AG10803 (cell line): Measurements from ENCODE around the gene PARP16.

Source experiments
- DNase-seq: peaks from one replicate; pipeline ENCODE4 v3.0.0; 2010; ENCODE audit warnings: low read depth
- H3K4me3 ChIP-seq: 2 replicates; pipeline ENCODE4 v1.5.1; 2011; ENCODE audit warnings: mild to moderate bottlenecking, low read length, control low read depth
- TF ChIP-seq, protein P1 (sequence below): conservative IDR thresholded peaks from 2 replicates; pipeline ENCODE4 v1.5.1; 2011; ENCODE audit warnings: mild to moderate bottlenecking, low read length, control low read depth, inconsistent platforms

The PARP16 gene

DNA sequence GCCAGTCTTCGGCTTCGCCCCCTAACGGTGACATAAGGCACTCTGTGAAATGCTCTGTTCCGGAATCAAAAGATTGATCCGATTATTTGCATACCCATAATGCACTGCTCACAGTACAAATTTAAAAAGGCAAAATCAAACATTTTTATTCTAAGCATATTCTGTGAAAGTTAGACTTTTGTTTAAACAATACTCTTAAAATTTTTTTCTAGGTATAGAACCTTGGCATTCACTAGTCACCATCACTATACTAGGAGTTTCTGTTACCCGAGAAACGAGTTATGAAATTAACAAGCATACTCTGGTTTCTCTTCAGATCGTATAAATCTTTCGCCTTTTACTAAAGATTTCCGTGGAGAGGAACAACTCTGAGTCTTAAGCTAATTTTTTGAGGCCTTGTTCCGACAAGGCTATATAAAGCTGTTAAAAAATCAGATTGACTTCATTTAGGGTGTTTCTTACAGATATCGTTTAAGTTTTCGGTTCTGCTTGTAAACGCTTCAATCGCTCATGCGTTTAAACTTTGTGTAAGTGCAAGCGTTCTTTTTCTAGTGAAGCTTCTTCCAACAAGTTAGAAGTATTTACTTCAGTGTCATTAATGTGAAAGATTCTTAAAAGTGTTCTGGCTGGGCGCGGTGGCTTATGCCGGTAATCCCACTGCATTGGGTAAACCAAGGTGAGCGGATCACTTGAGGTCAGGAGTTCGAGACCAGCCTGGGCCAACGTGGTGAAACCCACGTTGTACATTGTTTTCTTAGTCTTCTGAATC lies 17.9 kb upstream of the PARP16 start, which contains the start of gene RNU5B-1:
RNU5B-1 (plus strand) TSS at position 297 of the 769 bp plus-strand sequence.
- TF ChIP-seq, protein P1, sequence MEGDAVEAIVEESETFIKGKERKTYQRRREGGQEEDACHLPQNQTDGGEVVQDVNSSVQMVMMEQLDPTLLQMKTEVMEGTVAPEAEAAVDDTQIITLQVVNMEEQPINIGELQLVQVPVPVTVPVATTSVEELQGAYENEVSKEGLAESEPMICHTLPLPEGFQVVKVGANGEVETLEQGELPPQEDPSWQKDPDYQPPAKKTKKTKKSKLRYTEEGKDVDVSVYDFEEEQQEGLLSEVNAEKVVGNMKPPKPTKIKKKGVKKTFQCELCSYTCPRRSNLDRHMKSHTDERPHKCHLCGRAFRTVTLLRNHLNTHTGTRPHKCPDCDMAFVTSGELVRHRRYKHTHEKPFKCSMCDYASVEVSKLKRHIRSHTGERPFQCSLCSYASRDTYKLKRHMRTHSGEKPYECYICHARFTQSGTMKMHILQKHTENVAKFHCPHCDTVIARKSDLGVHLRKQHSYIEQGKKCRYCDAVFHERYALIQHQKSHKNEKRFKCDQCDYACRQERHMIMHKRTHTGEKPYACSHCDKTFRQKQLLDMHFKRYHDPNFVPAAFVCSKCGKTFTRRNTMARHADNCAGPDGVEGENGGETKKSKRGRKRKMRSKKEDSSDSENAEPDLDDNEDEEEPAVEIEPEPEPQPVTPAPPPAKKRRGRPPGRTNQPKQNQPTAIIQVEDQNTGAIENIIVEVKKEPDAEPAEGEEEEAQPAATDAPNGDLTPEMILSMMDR = peak; percentile 94
- peak within 1 kb of the TSS; percentile 63 for H3K4me3 ChIP-seq
- DNase-seq = peak; percentile 95

DNA sequence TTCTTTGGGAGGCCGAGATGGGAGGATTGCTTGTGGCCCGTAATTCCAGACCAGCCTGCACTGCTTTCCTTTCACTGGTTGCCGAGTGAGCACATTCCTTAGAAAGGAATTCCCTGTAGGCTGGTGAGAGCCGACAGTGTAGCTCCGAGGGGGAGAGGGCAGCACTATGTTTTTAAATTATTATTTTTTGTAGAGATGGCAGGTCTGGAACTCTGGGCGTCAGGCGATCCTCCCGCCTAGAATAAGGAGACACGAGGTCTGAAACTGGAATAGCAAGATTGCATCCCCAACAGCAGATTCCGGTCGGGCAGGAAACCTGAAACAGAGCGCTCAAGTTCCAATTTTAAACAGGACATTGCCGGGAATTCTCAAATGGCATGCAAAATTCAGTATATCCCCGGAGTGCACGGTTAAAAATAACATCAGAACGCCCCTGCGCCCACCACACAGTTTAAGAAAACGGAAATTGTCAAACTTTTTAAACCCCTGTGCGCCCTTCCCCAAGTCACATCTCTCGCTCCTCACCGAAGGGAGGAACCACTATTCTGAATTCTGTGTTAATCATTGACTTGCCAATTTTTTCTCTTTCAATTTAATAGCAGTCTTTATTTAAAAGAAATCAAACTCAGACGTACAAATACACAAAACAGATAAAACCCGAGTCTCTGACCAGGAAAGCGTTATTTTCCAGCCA lies 17.2 kb upstream of the PARP16 start:
- TF ChIP-seq, protein P1 = no peak
- peak; percentile 55 for DNase-seq
- H3K4me3 ChIP-seq = peak overlapping the region; percentile 63

DNA sequence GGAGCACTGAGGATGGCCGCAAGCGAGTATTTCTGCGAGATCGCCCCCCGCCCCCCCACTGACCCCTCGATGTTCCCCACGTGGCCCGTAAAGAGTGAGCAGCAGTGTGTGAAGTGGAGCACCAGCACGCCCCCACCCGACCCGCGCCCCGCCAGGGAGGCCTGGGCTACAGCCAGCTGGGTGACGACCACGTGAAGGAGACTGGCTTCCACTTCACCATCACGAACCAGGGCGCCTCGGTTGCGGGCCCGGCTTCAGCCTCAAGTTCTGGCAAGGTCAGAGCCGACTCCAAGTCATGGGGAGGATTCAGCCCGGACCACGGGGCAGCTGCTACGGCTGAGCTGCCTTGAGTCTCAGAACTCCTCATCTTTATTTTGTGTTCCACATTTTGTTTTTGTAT lies 15.4 kb upstream of the PARP16 start:
- no peak for DNase-seq
- TF ChIP-seq, protein P1 = no peak

DNA sequence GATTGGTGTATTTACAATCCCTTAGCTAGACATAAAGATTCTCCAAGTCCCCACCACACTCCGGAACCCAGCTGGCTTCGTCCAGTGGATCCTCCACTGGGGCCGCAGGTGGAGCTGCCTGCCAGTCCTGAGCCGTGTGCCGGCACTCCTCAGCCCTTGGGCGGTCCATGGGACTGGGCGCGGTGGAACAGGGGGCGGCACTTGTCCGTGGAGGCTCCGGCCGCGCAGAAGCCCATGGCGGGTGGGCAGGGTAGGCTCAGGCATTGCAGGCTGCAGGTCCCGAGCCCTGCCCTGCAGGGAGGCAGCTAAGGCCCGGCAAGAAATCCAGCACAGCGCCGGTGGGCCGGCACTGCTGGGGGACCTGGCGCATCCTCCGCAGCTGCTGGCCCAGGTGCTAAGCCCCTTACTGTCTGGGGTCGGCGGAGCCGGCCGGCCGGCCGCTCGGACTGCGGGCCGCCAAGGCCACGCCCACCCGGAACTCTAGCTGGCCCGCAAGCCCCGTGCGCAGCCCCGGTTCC lies 14.3 kb upstream of the PARP16 start:
- no peak overlapping the region for H3K4me3 ChIP-seq
- TF ChIP-seq, protein P1 = no peak
- DNase-seq = no peak

More for the DNA sequence above, 15.4 kb upstream of the PARP16 start:
- H3K4me3 ChIP-seq = no peak overlapping the region

DNA sequence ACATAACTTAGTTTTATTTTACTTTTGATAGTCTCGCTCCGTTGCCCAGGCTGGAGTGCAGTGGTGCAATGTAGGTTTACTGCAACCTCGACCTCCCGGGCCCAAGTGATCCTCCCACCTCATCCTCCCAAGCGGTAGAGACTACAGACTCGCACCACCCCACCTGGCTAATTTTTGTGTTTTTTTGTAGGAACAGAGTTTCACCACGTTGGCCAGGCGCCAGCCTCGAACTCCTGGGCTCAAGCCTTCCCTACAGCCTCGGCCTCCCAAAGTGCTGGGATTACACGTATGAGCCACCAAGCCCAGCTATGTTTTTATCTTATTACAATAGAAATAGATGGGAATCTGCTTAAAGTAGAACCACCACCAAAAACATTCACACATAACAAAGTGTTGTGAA lies 12.0 kb upstream of the PARP16 start:
- DNase-seq = no peak
- H3K4me3 ChIP-seq = no peak overlapping the region
- TF ChIP-seq, protein P1 = no peak

DNA sequence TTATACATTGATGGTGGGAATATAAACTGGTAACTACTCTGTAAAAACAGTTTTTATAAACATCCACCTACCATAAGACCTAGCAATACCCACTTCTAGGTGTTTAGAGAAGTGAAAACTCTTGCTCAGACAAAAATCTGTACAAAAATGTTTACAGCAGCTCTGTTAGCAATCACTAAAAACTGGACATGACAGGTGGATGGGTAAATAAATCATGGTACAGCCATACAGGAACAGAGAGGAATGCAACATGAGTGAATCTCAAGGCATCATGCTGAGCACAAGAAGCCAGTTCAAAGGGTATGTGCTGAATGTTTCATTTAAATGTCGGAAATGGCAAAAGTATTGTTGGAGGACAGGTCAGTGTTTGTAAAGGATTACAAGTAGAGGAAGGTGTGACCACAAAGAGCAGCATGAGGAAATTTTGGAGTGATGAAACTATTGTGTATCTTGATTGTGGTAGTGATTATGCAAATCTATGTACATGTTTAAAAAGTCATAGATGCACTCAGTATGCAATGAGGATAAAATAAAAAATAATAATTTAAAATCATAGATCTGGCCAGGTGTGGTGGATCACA lies 6.3 kb upstream of the PARP16 start:
- TF ChIP-seq, protein P1 = no peak
- DNase-seq = no peak

More for the DNA sequence above, 6.3 kb upstream of the PARP16 start:
- H3K4me3 ChIP-seq = no peak overlapping the region
